Measurements from ENCODE around the gene IRX1. TPM values are rescaled to one million over a fixed set of nuclear protein-coding genes. Genes with fewer than 3 reads are reported as not detected.

IRX1 gene
- total RNA-seq, 1 donor from 2014 or later: 2.9 TPM

GRCh38 chr5:3650868-3651267 lies 55.2 kb downstream of the IRX1 start:
- TF ChIP-seq, protein P1, sequence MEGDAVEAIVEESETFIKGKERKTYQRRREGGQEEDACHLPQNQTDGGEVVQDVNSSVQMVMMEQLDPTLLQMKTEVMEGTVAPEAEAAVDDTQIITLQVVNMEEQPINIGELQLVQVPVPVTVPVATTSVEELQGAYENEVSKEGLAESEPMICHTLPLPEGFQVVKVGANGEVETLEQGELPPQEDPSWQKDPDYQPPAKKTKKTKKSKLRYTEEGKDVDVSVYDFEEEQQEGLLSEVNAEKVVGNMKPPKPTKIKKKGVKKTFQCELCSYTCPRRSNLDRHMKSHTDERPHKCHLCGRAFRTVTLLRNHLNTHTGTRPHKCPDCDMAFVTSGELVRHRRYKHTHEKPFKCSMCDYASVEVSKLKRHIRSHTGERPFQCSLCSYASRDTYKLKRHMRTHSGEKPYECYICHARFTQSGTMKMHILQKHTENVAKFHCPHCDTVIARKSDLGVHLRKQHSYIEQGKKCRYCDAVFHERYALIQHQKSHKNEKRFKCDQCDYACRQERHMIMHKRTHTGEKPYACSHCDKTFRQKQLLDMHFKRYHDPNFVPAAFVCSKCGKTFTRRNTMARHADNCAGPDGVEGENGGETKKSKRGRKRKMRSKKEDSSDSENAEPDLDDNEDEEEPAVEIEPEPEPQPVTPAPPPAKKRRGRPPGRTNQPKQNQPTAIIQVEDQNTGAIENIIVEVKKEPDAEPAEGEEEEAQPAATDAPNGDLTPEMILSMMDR (IDR thresholded peaks at IDR 0.05): no peak
- H3K36me3 Mint-ChIP-seq (ENCODE audit: low read depth): no peaks in the 10 kb centered on the region
- H3K4me1 Mint-ChIP-seq (ENCODE audit: low read depth): no peaks in the 10 kb centered on the region
- no peaks in the 10 kb centered on the region for H3K27me3 Mint-ChIP-seq (ENCODE audit: low read depth)
- no peak overlapping the region for H3K4me3 Mint-ChIP-seq (ENCODE audit: unreplicated experiment)
- no peak overlapping the region for H3K27ac Mint-ChIP-seq (ENCODE audit: unreplicated experiment)
- H3K9me3 Mint-ChIP-seq (ENCODE audit: low read depth): peaks cover 17% of the 10 kb centered on the region
- no peak for DNase-seq (ENCODE audit: low spot score)
